IMR-90 (cell line): Measurements from ENCODE around the gene LRRC72. TPM values are rescaled to one million over a fixed set of nuclear protein-coding genes. Genes with fewer than 3 reads are reported as not detected.
A peak's percentile ranks its signal among the peaks of the same experiment; 100 is the strongest.

Experiments used
- ATAC-seq: fragments of 200-7000 bp; cut with Tn5 transposase; 2 replicates; pipeline ENCODE4 v1.9.1; 2020; ENCODE audit warnings: low read depth, mild to moderate bottlenecking, moderate library complexity
- BruUV-seq: library from RNA; stranded (reverse); fragments of 400-500 nt; replicated peaks from 2 replicates; lab custom pipeline; 2021; lab: Mats Ljungman, UMichigan
- CTCF ChIA-PET: fragments of 300-600 bp; formaldehyde crosslinking; extraction: SDS; loops from one replicate; lab custom pipeline; 2021; ENCODE audit warnings: antibody characterized with exemption; lab: Yijun Ruan, JAX
- POLR2A ChIA-PET: fragments of 300-600 bp; sonication (Branson Sonifier 250); formaldehyde crosslinking; loops from one replicate; lab custom pipeline; 2022; ENCODE audit warnings: antibody characterized with exemption; ENCODE audit not compliant: unreplicated experiment; lab: Charles Lee
- DNase-seq: peaks from one replicate; pipeline ENCODE4 v3.0.0; 2013
- H2AFZ ChIP-seq: replicated peaks from 2 replicates; pipeline ENCODE3; 2013; ENCODE audit warnings: low read length, mild to moderate bottlenecking; ENCODE audit not compliant: poor library complexity
- H2AK5ac ChIP-seq: 2 replicates; pipeline ENCODE4 v1.6.1; 2013; ENCODE audit warnings: low read depth, low read length, inconsistent platforms
- H2AK9ac ChIP-seq: replicated peaks from 2 replicates; pipeline ENCODE3; 2013; ENCODE audit warnings: mild to moderate bottlenecking, low read depth, low read length, moderate library complexity; ENCODE audit not compliant: poor library complexity
- H2BK120ac ChIP-seq: 2 replicates; pipeline ENCODE4 v1.6.1; 2013; ENCODE audit warnings: low read depth, low read length, inconsistent platforms
- H2BK15ac ChIP-seq: 3 replicates; pipeline ENCODE4 v1.6.1; 2013; ENCODE audit warnings: low read depth, low read length, inconsistent platforms
- H2BK20ac ChIP-seq: 2 replicates; pipeline ENCODE4 v1.6.1; 2013; ENCODE audit warnings: low read depth, mild to moderate bottlenecking, inconsistent platforms, low read length, moderate library complexity
- H2BK5ac ChIP-seq: 2 replicates; pipeline ENCODE4 v1.6.1; 2013; ENCODE audit warnings: mild to moderate bottlenecking, low read depth, low read length, inconsistent platforms; ENCODE audit not compliant: poor library complexity, severe bottlenecking
- H3K14ac ChIP-seq: replicated peaks from 2 replicates; pipeline ENCODE4 v1.6.1; 2013; ENCODE audit warnings: low read depth, low read length, inconsistent platforms
- H3K18ac ChIP-seq: 2 replicates; pipeline ENCODE4 v1.6.1; 2013; ENCODE audit warnings: low read depth, low read length, control low read depth
- H3K23ac ChIP-seq: 2 replicates; pipeline ENCODE4 v1.6.1; 2013; ENCODE audit warnings: low read depth, low read length, inconsistent platforms
- H3K27ac ChIP-seq: 2 replicates; pipeline ENCODE4 v1.5.1; 2013; ENCODE audit warnings: mild to moderate bottlenecking, control low read depth, low read length; ENCODE audit not compliant: insufficient read depth
- H3K27me3 ChIP-seq: 2 replicates; pipeline ENCODE4 v1.6.1; 2013; ENCODE audit warnings: low read length; ENCODE audit not compliant: control insufficient read depth, insufficient read depth
- H3K36me3 ChIP-seq: 2 replicates; pipeline ENCODE4 v1.6.1; 2013; ENCODE audit warnings: low read length, mixed read lengths; ENCODE audit not compliant: control insufficient read depth, insufficient read depth
- H3K4ac ChIP-seq: 2 replicates; pipeline ENCODE4 v1.6.1; 2013; ENCODE audit warnings: low read depth, low read length, inconsistent platforms
- H3K4me1 ChIP-seq: 2 replicates; pipeline ENCODE4 v1.6.1; 2013; ENCODE audit warnings: low read length, mixed read lengths; ENCODE audit not compliant: control insufficient read depth, insufficient read depth
- H3K4me2 ChIP-seq: 2 replicates; pipeline ENCODE4 v1.6.1; 2013; ENCODE audit warnings: low read depth, mild to moderate bottlenecking, control low read depth, low read length, moderate library complexity
- H3K4me3 ChIP-seq: 2 replicates; pipeline ENCODE4 v1.5.1; 2013; ENCODE audit warnings: low read depth, mild to moderate bottlenecking, control low read depth, low read length, moderate library complexity; ENCODE audit not compliant: insufficient read depth
- H3K56ac ChIP-seq: 2 replicates; pipeline ENCODE4 v1.6.1; 2013; ENCODE audit warnings: low read length, inconsistent platforms; ENCODE audit not compliant: insufficient read depth; ENCODE audit errors: extremely low read depth
- H3K79me1 ChIP-seq, 2 experiments: 2 replicates each; pipeline ENCODE4 v1.6.1; 2013; ENCODE audit warnings: low read length in 2 of 2, inconsistent platforms in 1 of 2, low read depth in 1 of 2
- H3K9ac ChIP-seq: 2 replicates; pipeline ENCODE4 v1.6.1; 2013; ENCODE audit warnings: low read depth, low read length, control low read depth
- H3K9me1 ChIP-seq: 2 replicates; pipeline ENCODE4 v1.6.1; 2013; ENCODE audit warnings: low read length, inconsistent platforms; ENCODE audit not compliant: insufficient read depth
- H3K9me3 ChIP-seq: 2 replicates; pipeline ENCODE4 v1.6.1; 2013; ENCODE audit warnings: low read length; ENCODE audit not compliant: control insufficient read depth, insufficient read depth
- H4K20me1 ChIP-seq: 2 replicates; pipeline ENCODE4 v1.6.1; 2013; ENCODE audit warnings: low read length, inconsistent platforms; ENCODE audit not compliant: insufficient read depth
- H4K5ac ChIP-seq: 2 replicates; pipeline ENCODE4 v1.6.1; 2013; ENCODE audit warnings: mild to moderate bottlenecking, low read depth, low read length, control low read depth
- H4K8ac ChIP-seq, 2 experiments: 2 replicates each; pipeline ENCODE4 v1.6.1; 2013; ENCODE audit warnings: low read depth in 2 of 2, low read length in 2 of 2, control low read depth in 1 of 2, inconsistent platforms in 1 of 2
- H4K91ac ChIP-seq: 2 replicates; pipeline ENCODE4 v1.6.1; 2013; ENCODE audit warnings: low read depth, low read length, inconsistent platforms; ENCODE audit not compliant: insufficient read depth
- BHLHE40 ChIP-seq: fragments of 150-350 bp; IDR thresholded peaks from 2 replicates; pipeline ENCODE4 v1.6.1; 2016; ENCODE audit warnings: mild to moderate bottlenecking, low read depth, low read length
- CEBPB ChIP-seq: IDR thresholded peaks from 2 replicates; pipeline ENCODE4 v1.6.1; 2012; ENCODE audit warnings: low read depth, low read length, improper control_type of control experiment
- CHD1 ChIP-seq: IDR thresholded peaks from 2 replicates; pipeline ENCODE4 v1.6.1; 2012; ENCODE audit warnings: low read depth, low read length, improper control_type of control experiment
- CTCF ChIP-seq: conservative IDR thresholded peaks from 2 replicates; pipeline ENCODE4 v1.5.1; 2012; ENCODE audit warnings: mild to moderate bottlenecking, low read depth, low read length, improper control_type of control experiment
- MAFK ChIP-seq: IDR thresholded peaks from 2 replicates; pipeline ENCODE4 v1.6.1; 2012; ENCODE audit warnings: low read depth, low read length, improper control_type of control experiment
- MAZ ChIP-seq: IDR thresholded peaks from 2 replicates; pipeline ENCODE4 v1.6.1; 2012; ENCODE audit warnings: low read depth, mild to moderate bottlenecking, low read length, improper control_type of control experiment, moderate library complexity, borderline replicate concordance
- MXI1 ChIP-seq: IDR thresholded peaks from 2 replicates; pipeline ENCODE4 v1.6.1; 2012; ENCODE audit warnings: low read depth, mild to moderate bottlenecking, low read length, moderate library complexity, borderline replicate concordance
- NFE2L2 ChIP-seq: fragments of 150-350 bp; IDR thresholded peaks from 2 replicates; pipeline ENCODE4 v1.6.1; 2016; ENCODE audit warnings: low read depth, mild to moderate bottlenecking, low read length
- POLR2A ChIP-seq: IDR thresholded peaks from 2 replicates; pipeline ENCODE4 v1.6.1; 2012; ENCODE audit warnings: mild to moderate bottlenecking, low read depth, low read length
- RAD21 ChIP-seq: IDR thresholded peaks from 2 replicates; pipeline ENCODE4 v1.6.1; 2012; ENCODE audit warnings: low read length, improper control_type of control experiment
- RFX5 ChIP-seq: IDR thresholded peaks from 2 replicates; pipeline ENCODE4 v1.8.0; 2012; ENCODE audit warnings: low read depth, mild to moderate bottlenecking, low read length, moderate library complexity
- SMC3 ChIP-seq: fragments of 150-350 bp; IDR thresholded peaks from 2 replicates; pipeline ENCODE4 v1.6.1; 2016; ENCODE audit warnings: low read depth, mild to moderate bottlenecking, antibody characterized with exemption, low read length, moderate library complexity
- WGBS, 2 experiments: methylation state at CpG; one replicate each; pipeline versions ENCODE4 v1.1.5 to v1.1.7; 2013; ENCODE audit warnings: missing lambda C conversion rate in 2 of 2; ENCODE audit not compliant: insufficient read length in 1 of 2; ENCODE audit errors: extremely low coverage in 2 of 2; 5-methylcytosine and 5-hydroxymethylcytosine counted together
- dilution Hi-C: fragments of 300-500 bp; cut with HindIII; formaldehyde crosslinking; loops from one replicate; pipeline ENCODE4 v1.14.3; 2018; ENCODE audit warnings: low sequenced_read_pairs; ENCODE audit not compliant: unreplicated experiment
- in situ Hi-C: fragments of 300-500 bp; cut with MboI; formaldehyde crosslinking; loops from 3 replicates; pipeline ENCODE4 v1.14.3; 2019; ENCODE audit warnings: low sequenced_read_pairs, inconsistent platforms, mixed read lengths
- intact Hi-C: fragments of 100-400 bp; cut with micrococcal nuclease; formaldehyde crosslinking; loops from 2 replicates; pipeline ENCODE4 v1.10.0; 2022
- polyA plus RNA-seq, 3 experiments: library from polyadenylated mRNA; depleted of rRNA; stranded (reverse); fragments of >200 nt; gene quantifications; 2 replicates each; pipeline ENCODE4 v1.2.3, GENCODE V29; 2012; ENCODE audit warnings: low replicate concordance in 1 of 3
- total RNA-seq: library from RNA; depleted of rRNA; stranded (reverse); fragments of >200 nt; gene quantifications from 2 replicates; pipeline ENCODE4 v1.2.3, GENCODE V29; 2012

Gene LRRC72
- total and polyA plus RNA-seq, 2 of the 4 experiments (the other 2 are of a cell fraction), result not detected

GRCh38 chr7:16616122-16616521 lies 89.5 kb downstream of the LRRC72 start:
- DNase-seq, result no peak
- no peak overlapping the region for H2BK20ac ChIP-seq
- H3K4me1 ChIP-seq, result peaks cover 5% of the 10 kb centered on the region
- H4K5ac ChIP-seq, result no peak overlapping the region
- H3K27ac ChIP-seq, result no peak overlapping the region
- H4K8ac ChIP-seq, result no peak overlapping the region
- peak; percentile 68 for ATAC-seq
- no peak overlapping the region for H2BK5ac ChIP-seq
- H3K4me2 ChIP-seq, result no peak overlapping the region
- H3K36me3 ChIP-seq, result peaks cover 9% of the 10 kb centered on the region; the same call in 1 of the 2 replicates
- no peak overlapping the region for H3K18ac ChIP-seq
- H3K9me1 ChIP-seq, result peaks cover 5% of the 10 kb centered on the region; the same call in 1 of the 2 replicates
- intact Hi-C loops, result no loop called here
- no peak overlapping the region for H2AK9ac ChIP-seq
- TF ChIP-seq RAD21, result no peak
- TF ChIP-seq SMC3, result no peak
- TF ChIP-seq CEBPB, result no peak
- no peak for TF ChIP-seq MXI1
- TF ChIP-seq MAFK, result no peak
- TF ChIP-seq MAZ, result no peak
- no peak for TF ChIP-seq RFX5
- TF ChIP-seq CHD1, result no peak
- TF ChIP-seq POLR2A, result no peak
- TF ChIP-seq NFE2L2, result no peak
- TF ChIP-seq BHLHE40, result no peak
- TF ChIP-seq CTCF, result no peak
- no peak overlapping the region for H3K4me3 ChIP-seq
- peaks cover 5 to 6% of the 10 kb centered on the region in 2 experiments; a peak in 3 of 4 replicates for H3K79me1 ChIP-seq
- ChIA-PET POLR2A (no interaction called here), CTCF (no interaction called here)
- no CpG with 5 or more reads among the region's 4 CpGs for WGBS, 2 experiments
- no peak overlapping the region for H3K56ac ChIP-seq
- no peak overlapping the region for H2AFZ ChIP-seq
- no peak overlapping the region for H2BK15ac ChIP-seq
- no peak overlapping the region for H3K23ac ChIP-seq
- H3K14ac ChIP-seq, result no peak overlapping the region
- no peaks in the 10 kb centered on the region for H4K20me1 ChIP-seq
- no peaks in the 10 kb centered on the region for H3K27me3 ChIP-seq
- dilution Hi-C loops, result no loop called here
- H3K9me3 ChIP-seq, result no peaks in the 10 kb centered on the region
- no peak overlapping the region for H3K9ac ChIP-seq
- H2AK5ac ChIP-seq, result no peak overlapping the region
- no TSS peak for BruUV-seq
- in situ Hi-C loops, result loop anchor here (25.0 kb wide), 1 partner anchor 296 kb away; no protein-coding TSS in a partner anchor
- no peak overlapping the region for H2BK120ac ChIP-seq
- no peak overlapping the region for H4K91ac ChIP-seq
- no peak overlapping the region for H3K4ac ChIP-seq
